Stimulated activated CD4-positive, alpha-beta T cell treated with anti-CD3 and anti-CD28 coated beads, Interleukin-12 subunit alpha, Interleukin-12 subunit beta, amount 100 ng/mL, for 24 hours (primary cell): Measurements from ENCODE around the gene WDR70.
"Not testable (repeated sequence)": the region's sequence is repeated elsewhere in the genome, so short reads cannot be mapped to it uniquely, and the experiment has no call there.

Experiments
- DNase-seq, 2 experiments: peaks; one replicate each; pipeline ENCODE4 v3.0.0-alpha.2; 2020; ENCODE audit warnings: low read depth in 2 of 2

The WDR70 gene

DNA sequence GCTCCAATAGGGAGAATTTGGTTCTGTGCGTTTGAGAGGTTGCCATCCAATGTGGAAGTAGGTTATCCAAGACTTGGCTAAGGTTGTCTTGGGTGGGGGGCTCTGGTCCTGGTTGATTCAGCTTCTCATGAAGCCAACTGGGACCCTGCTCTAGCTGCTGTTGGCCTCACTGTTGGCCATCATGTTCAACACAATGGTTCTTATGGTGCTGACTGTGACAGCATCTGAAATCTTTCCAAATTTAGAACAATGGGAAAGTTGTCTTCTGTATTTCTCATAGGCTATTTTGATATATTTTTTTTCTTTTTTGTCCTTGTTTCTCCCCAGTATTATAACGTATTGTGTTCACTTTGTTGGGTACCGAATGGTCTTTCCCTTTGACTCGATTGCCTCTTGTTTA is 388.8 kb downstream of the WDR70 start:
- no peak for DNase-seq

DNA sequence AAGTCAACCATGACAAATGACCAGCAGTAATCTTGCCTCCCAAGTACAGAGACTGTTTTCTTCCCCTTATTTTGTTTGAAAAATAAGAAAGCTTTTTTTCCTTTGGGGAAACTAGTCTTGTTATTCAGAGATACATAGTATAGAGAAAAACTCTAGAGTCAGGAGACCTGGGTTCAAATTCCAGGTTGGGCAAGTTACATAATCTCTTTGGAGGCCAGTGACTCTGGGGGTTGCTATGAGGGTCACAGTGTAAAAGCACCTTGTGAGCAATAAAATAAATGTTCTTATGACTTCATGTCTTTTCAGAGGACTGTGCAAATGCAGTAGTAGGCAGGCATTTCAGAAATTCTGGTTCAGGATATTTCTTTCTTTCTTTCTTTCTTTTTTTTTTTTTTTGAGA is 389.3 kb downstream of the WDR70 start:
- DNase-seq, result no peak

DNA sequence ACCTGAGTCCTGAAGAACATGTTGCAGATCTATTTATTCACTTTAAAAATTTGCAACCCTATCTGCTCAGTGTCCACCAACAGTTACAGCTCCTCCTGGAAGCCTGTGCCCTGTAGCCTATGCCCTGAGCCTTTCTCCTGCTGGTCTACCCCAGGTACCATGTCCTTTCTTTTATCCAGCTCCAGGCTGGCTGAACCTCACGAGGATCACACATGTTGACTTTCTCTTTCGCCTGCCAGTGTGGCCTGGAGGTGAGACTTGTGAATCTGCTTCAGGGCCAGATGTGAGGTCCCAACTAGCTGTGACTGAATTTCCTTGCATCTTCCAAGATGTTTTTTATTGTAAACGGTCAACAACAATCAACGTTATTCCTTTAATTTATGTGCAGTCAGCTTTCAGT is 390.0 kb downstream of the WDR70 start:
- no peak for DNase-seq

DNA sequence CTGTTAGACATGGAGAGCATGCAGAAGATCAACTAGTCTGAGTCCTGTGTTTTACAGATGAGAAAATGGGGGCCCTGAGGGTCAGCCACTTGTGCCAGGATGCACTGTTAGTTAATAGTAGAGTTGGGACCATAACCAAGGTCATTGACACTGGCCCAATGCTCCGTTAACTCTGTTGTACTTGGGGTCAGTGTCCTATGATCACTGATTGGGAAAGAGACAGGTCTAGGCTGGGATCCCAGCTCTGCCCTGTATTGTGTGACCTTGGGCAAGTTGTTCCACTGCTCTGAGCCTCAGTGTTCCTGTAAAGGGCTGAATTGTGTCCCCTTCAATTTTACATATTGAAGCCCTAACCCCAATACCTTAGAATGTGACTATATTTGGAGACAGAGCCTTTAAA is 390.7 kb downstream of the WDR70 start:
- no peak for DNase-seq

DNA sequence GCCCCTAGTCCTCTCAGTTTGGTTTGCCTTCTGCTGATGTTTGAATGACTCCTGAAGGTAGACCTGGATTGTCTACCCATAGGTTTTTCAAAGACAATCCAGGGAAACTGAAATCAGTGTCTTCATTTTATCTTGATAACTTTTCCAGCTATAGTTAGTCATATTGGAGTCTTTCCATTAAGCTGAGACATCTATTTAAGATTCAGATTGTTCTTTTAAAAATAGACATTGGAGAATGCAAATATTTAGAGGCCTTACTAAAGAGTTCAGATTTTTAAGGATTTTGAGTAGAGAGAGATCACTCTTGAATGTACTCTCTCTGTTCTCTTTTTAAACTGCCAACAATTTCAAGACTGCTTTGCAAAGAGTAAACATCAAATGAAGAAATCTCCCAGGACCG is 391.7 kb downstream of the WDR70 start:
- DNase-seq, result no peak

GRCh38 chr5:37771203-37771611 is 392.1 kb downstream of the WDR70 start:
- DNase-seq, result no peak

- no peak for DNase-seq
These were observed 392.6 kb downstream of the WDR70 start for GRCh38 chr5:37771731-37772130.

- no peak for DNase-seq
These were observed 393.1 kb downstream of the WDR70 start for GRCh38 chr5:37772255-37772654.

GRCh38 chr5:37773809-37774208 is 394.7 kb downstream of the WDR70 start:
- no peak for DNase-seq

DNA sequence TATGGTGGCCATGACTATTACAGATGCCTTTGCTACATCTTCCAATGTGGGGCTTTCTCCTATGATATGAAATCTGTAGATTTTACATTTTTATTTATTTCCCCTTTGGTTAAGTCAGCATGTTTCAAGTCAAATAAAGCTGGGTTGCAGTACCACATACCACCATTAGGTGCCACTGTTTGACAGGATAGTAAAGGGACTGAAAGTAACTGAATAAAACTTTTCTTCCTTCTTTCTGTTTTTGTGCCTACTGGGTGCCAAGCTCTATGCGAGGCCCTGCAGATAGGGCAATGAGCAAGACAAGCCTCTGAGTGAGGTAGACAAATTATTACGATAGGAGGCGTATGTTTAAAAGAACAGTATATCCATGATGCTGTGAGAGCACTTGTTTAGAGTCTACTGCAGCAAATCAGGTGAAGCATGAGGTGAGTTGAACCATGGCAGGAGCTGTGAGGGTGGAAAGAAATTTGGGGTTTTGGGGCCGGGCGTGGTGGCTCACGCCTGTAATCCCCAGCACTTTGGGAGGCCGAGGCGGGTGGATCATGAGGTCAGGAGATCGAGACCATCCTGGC is 395.9 kb downstream of the WDR70 start:
- peak in 1 of 2 experiments; percentile 15 for DNase-seq

GRCh38 chr5:37776826-37777225 is 397.7 kb downstream of the WDR70 start:
- DNase-seq, result no peak

GRCh38 chr5:37777432-37778130 is 398.5 kb downstream of the WDR70 start:
- no peak for DNase-seq

DNA sequence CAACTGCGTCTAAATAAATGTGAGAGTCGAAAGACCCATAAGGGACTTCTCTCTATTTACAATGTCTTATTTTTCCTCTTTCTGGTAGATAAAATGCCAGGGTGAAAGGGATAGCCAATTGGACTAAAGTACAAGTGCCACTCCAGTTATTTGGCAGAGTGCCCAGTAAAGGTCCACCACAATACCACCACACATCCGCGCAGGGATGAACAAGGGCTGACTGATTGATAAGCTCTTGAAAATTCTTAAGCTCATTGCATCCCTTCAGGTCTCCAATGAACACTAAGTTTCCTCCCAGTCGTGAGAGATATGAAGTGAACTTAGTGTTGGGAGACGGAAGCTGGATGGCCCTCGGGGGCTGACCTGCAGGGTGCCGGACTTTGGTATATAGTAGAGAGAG is 402.3 kb downstream of the WDR70 start:
- not testable (repeated sequence) for DNase-seq

DNA sequence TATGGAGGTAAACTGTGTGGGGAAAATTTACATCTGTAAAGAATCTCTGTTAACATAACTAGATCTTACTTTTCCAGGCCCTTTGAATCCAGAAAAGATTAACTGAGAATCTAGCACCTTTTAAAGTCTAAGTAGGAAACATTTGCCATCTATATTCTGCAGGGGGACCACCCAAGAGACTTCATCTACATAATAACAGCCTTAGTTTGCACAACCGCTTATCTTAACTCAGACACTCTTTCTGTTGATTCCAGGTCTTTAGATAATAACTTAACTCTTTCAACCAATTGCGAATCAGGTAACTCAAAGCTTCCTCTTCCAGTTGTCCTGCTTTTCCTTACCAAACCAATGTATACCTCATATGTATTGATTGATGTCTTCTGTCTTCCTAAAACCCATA is 407.3 kb downstream of the WDR70 start:
- DNase-seq, result no peak

DNA sequence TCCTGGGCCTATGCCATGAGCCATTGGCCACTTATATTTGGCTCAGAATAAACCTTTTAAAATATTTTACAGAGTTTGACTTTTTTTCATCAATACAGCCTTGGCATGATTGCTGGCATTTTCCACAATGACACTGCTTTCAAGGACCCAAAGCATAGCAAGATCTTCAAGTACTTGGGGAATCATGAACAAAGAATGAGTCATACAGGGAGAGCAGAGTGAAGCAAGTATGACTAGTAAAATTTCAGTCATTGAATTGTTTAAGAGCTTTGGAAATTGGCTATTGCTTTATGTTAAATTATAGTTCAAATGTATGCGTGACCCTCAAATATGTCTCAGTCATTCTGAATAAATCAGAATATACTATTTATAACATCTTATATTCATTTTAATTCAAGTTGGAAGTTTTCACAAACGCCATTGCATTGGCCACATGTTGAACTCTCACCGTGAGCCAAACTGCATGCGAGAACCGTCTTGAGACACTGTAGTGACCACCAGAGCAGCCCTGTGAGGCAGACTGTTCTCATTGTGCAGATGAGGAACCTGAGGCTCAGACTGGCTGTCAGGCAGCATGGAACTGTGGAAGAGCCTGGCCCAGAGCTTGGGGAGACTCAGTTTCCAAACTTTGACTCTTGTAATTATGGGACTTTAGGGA is 407.9 kb downstream of the WDR70 start:
- no peak for DNase-seq

- no peak for DNase-seq
These were observed 408.6 kb downstream of the WDR70 start for GRCh38 chr5:37787742-37788141.

DNA sequence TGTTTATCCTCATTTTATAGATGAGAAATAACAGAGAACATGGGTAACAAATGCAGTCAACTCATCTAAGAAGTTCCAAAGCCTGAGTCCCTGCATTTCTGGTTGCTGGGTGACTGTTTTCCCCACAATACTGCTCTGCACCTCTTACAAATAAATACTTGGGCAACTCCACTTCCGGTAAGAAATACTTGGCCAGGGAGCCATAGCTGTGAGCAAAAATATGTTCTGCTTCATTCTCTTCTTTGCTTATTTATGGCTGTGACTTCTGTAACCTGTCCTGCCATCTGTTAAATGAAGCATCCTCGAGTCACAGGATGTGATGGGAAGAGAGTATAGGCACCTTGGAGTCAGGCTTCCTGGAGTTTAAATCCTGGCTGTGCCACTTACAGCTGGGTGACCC is 410.9 kb downstream of the WDR70 start:
- DNase-seq, result no peak

DNA sequence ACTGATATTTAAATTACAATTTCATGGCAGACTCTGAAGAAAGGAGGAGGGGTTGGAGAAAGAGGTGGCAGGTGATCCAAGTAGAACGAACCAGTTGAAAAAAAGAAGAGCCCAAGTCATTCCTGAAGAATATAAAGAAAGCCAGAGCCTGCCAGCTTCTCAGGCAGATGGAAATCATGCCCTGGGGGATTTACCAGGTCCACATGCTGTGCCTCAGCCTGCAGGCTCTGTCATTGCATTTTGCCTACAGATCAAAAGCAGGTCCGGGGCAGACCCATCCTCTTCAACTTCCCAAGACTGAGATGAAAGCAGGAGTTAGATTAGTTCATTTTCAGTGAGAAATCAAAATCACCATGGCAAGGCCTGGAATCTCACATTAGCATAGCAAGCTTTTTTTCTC is 412.2 kb downstream of the WDR70 start:
- no peak for DNase-seq

GRCh38 chr5:37792975-37793631 is 414.0 kb downstream of the WDR70 start:
- DNase-seq, result no peak

GRCh38 chr5:37795292-37795691 is 416.2 kb downstream of the WDR70 start:
- not testable (repeated sequence) for DNase-seq

DNA sequence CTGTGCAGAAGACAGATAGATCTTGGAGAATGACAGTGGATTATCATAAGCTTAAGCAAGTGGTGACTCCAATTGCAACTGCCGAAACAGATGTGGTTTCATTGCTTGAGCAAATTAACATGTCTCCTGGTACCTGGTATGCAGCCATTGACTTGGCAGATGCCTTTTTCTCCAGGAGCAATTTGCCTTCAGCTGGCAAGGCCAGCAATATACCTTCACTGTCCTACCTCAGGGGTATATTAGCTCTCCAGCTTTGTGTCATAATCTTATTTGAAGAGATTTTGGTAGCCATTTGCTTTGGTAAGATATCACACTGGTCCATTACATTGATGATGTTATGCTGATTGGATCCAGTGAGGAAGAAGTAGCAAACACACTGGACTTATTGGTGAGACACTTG is 417.3 kb downstream of the WDR70 start:
- not testable (repeated sequence) for DNase-seq

- DNase-seq, result no peak
These were observed 420.8 kb downstream of the WDR70 start for GRCh38 chr5:37799865-37800421.
